Measurements from ENCODE around the gene CALCOCO2.

DNA sequence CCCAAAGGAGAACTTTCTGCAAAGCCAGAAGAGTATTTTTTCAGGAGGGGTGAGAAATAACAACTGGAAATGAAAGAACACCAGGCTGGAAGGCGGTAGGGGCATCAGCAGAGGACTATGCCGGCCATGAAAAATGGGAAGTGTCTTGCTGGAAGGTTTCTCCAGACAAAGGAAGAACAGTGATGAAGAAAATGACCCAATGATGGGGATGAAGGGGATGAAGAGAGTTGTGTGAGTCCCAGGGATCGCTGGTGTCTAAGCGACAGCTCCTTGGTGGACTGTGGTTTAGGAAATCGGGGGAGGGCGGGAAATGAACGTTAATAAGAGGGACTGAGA lies 14.4 kb upstream of the CALCOCO2 start:
- TF ChIP-seq EP300 (IDR thresholded peaks at IDR 0.05) (no peak), POLR2A (IDR thresholded peaks at IDR 0.05) (no peak)
- TF ChIP-seq, protein P1, sequence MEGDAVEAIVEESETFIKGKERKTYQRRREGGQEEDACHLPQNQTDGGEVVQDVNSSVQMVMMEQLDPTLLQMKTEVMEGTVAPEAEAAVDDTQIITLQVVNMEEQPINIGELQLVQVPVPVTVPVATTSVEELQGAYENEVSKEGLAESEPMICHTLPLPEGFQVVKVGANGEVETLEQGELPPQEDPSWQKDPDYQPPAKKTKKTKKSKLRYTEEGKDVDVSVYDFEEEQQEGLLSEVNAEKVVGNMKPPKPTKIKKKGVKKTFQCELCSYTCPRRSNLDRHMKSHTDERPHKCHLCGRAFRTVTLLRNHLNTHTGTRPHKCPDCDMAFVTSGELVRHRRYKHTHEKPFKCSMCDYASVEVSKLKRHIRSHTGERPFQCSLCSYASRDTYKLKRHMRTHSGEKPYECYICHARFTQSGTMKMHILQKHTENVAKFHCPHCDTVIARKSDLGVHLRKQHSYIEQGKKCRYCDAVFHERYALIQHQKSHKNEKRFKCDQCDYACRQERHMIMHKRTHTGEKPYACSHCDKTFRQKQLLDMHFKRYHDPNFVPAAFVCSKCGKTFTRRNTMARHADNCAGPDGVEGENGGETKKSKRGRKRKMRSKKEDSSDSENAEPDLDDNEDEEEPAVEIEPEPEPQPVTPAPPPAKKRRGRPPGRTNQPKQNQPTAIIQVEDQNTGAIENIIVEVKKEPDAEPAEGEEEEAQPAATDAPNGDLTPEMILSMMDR (IDR thresholded peaks at IDR 0.05) = no peak

All from gastroesophageal sphincter (tissue), 3 donors.